GM21723 (cell line): ENCODE results near the gene SHROOM4.

Source experiments
- ATAC-seq: cut with Tn5 transposase; IDR thresholded peaks from one replicate; pipeline ENCODE4 v1.9.1; 2021; ENCODE audit warnings: mild to moderate bottlenecking, moderate library complexity; ENCODE audit not compliant: unreplicated experiment

SHROOM4 gene

GRCh38 chrX:50787099-50787498 is 26.9 kb downstream of the SHROOM4 start:
- ATAC-seq = no peak

- ATAC-seq = no peak
Observed at GRCh38 chrX:50780144-50780543, 33.9 kb downstream of the SHROOM4 start.

GRCh38 chrX:50779694-50780093 is 34.3 kb downstream of the SHROOM4 start:
- ATAC-seq = no peak

GRCh38 chrX:50778272-50778671 is 35.7 kb downstream of the SHROOM4 start:
- ATAC-seq = no peak

- ATAC-seq = no peak
Observed at GRCh38 chrX:50776248-50776647, 37.7 kb downstream of the SHROOM4 start.

GRCh38 chrX:50771382-50771781 is 42.6 kb downstream of the SHROOM4 start:
- no peak for ATAC-seq

- ATAC-seq = no peak
Observed at GRCh38 chrX:50770702-50771101, 43.3 kb downstream of the SHROOM4 start.

- no peak for ATAC-seq
Observed at GRCh38 chrX:50769389-50770063, 44.5 kb downstream of the SHROOM4 start.

- no peak for ATAC-seq
Observed at GRCh38 chrX:50768801-50769200, 45.2 kb downstream of the SHROOM4 start.

- no peak for ATAC-seq
Observed at GRCh38 chrX:50765986-50766385, 48.0 kb downstream of the SHROOM4 start.

- no peak for ATAC-seq
Observed at GRCh38 chrX:50762578-50762977, 51.4 kb downstream of the SHROOM4 start.

- no peak for ATAC-seq
Observed at GRCh38 chrX:50756276-50756675, 57.7 kb downstream of the SHROOM4 start.

GRCh38 chrX:50751091-50751490 is 62.9 kb downstream of the SHROOM4 start:
- no peak for ATAC-seq

- no peak for ATAC-seq
Observed at GRCh38 chrX:50747471-50747900, 66.5 kb downstream of the SHROOM4 start.

GRCh38 chrX:50736656-50737055 is 77.3 kb downstream of the SHROOM4 start:
- no peak for ATAC-seq

- no peak for ATAC-seq
Observed at GRCh38 chrX:50726296-50726695, 87.7 kb downstream of the SHROOM4 start.

GRCh38 chrX:50725310-50725709 is 88.7 kb downstream of the SHROOM4 start:
- ATAC-seq = no peak

- no peak for ATAC-seq
Observed at GRCh38 chrX:50723006-50723405, 91.0 kb downstream of the SHROOM4 start.

- no peak for ATAC-seq
Observed at GRCh38 chrX:50721764-50722521, 92.1 kb downstream of the SHROOM4 start.

- ATAC-seq = no peak
Observed at GRCh38 chrX:50719614-50720013, 94.4 kb downstream of the SHROOM4 start.

GRCh38 chrX:50718776-50719175 is 95.2 kb downstream of the SHROOM4 start:
- ATAC-seq = no peak

GRCh38 chrX:50716706-50717105 is 97.3 kb downstream of the SHROOM4 start:
- no peak for ATAC-seq
